ENCODE measurements around the gene WTAP.

- TF ChIP-seq, protein P1, sequence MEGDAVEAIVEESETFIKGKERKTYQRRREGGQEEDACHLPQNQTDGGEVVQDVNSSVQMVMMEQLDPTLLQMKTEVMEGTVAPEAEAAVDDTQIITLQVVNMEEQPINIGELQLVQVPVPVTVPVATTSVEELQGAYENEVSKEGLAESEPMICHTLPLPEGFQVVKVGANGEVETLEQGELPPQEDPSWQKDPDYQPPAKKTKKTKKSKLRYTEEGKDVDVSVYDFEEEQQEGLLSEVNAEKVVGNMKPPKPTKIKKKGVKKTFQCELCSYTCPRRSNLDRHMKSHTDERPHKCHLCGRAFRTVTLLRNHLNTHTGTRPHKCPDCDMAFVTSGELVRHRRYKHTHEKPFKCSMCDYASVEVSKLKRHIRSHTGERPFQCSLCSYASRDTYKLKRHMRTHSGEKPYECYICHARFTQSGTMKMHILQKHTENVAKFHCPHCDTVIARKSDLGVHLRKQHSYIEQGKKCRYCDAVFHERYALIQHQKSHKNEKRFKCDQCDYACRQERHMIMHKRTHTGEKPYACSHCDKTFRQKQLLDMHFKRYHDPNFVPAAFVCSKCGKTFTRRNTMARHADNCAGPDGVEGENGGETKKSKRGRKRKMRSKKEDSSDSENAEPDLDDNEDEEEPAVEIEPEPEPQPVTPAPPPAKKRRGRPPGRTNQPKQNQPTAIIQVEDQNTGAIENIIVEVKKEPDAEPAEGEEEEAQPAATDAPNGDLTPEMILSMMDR (IDR thresholded peaks at IDR 0.05) = no peak
- TF ChIP-seq POLR2A (IDR thresholded peaks at IDR 0.05) (no peak), POLR2AphosphoS5 (IDR thresholded peaks at IDR 0.05) (no peak)
Observed at GRCh38 chr6:159753081-159753872, 26.0 kb downstream of the WTAP start.
